ENCODE data around the gene FAM168B.

Gene FAM168B

DNA sequence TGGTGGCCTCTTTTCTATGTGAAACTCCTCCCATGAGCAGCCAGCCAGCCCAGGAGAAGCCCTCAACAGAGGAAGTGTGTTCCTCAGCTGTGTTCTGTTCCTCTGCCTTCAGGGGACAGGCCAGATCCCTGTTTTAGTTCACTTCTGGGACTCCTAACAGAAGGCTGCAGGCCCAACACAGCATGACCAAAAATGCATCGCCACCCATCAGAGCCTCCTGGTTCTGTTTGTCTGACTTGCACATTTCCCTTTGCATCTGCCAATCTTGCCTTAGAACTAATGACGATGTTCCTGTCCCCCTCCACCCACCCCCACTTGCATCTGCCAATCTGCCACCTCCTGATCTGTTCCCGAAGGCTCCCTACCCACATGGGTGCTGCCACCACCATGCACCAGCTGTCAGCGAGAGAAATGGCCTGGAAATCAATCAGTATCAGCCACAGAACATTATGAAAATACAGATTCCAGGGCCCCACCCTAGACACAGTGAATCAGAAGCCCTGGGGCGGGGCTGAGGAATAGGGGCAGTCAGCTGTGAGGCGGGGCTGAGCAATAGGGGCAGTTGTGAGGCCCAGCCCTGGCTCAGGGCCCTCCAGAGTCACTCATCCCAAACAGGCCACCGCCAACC, 51.0 kb downstream of the FAM168B start:
- Histone ChIP-seq H3K36me3 (ENCODE audit: insufficient read depth, low read length) (peaks cover 3% of the 10 kb centered on the region), H3K9me3 (ENCODE audit: low read length) (no peaks in the 10 kb centered on the region), H3K27me3 (ENCODE audit: control insufficient read depth in 1 of 2, insufficient read depth in 2 of 2, low read length in 2 of 2) (no peaks in the 10 kb centered on the region), H3K9ac (ENCODE audit: low read length) (no peak overlapping the region), H3K4me1 (ENCODE audit: insufficient read depth, low read length) (peaks cover 14% of the 10 kb centered on the region), H3K27ac (ENCODE audit: low read depth, low read length) (no peak overlapping the region), H3K4me3 (ENCODE audit: low read depth in 1 of 2, low read length in 2 of 2) (no peak overlapping the region)

DNA sequence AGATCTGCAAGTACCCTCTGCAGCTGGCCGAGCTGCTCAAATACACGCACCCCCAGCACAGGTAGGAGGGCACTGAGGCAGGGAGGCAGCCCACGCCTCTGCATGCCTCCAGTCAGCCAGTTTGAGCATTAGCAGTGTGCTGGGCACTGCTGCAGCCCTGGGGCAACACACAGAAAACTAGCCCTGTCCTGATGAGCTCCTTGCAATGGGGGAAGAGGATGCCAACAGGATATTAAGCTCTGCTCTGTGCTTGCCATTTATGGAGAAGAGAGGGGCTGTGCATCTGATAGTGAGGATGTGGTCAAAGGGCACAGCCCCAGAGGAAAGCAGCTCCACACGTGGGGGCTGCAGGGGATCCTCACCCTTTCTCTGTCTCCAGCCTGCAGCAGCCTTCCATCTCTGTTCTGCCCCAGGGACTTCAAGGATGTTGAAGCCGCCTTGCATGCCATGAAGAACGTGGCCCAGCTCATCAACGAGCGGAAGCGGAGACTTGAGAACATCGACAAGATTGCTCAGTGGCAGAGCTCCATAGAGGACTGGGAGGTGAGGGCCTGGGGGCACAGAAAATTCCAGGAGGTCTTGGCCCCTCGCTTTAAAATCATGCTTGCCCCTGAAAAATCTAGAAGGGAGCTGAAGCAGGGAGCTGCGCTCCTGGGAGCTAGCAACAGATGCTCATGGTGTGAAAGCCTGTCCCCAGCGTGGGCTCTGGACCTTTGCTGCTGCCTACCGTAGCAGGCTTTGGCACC, 51.7 kb downstream of the FAM168B start:
- Histone ChIP-seq H3K27me3 (ENCODE audit: control insufficient read depth in 1 of 2, insufficient read depth in 2 of 2, low read length in 2 of 2) (no peaks in the 10 kb centered on the region), H3K9ac (ENCODE audit: low read length) (no peak overlapping the region), H3K4me3 (ENCODE audit: low read depth in 1 of 2, low read length in 2 of 2) (no peak overlapping the region), H3K4me1 (ENCODE audit: insufficient read depth, low read length) (peaks cover 14% of the 10 kb centered on the region), H3K9me3 (ENCODE audit: low read length) (no peaks in the 10 kb centered on the region), H3K36me3 (ENCODE audit: insufficient read depth, low read length) (no peaks in the 10 kb centered on the region), H3K27ac (ENCODE audit: low read depth, low read length) (peak overlapping the region; percentile 31)

DNA sequence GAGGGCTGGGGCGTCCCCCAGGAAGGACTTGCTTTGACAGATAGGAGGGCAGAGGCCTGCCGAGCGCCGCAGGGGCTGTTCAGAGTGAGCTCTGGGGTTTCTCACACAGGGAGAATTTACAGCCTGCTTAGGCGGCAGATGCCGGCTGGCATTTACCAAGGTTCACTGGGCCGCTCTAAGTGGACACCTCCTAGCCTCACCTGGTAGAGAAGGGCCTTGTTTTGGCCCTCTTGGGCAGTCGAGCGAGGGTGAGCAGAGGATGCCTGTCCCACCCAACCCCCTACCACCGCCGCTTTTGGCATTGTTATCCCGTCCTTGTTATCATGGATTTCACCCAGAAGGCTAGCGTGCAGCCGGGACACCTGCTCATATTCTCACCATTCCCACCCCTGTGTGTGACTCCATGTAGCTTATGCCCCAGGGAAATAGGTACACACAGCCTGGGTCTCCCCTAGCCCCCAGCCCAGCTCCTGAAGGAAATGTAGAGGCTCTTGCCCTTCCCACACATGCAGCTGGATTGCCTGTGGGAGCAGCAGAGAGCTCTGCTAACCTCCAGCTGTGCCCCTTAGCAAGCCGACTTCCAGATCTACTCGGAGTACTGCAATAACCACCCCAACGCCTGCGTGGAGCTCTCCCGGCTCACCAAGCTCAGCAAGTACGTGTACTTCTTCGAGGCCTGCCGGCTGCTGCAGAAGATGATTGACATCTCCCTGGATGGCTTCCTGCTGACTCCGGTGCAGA, 52.4 kb downstream of the FAM168B start:
- H3K36me3 ChIP-seq (ENCODE audit: insufficient read depth, low read length) = no peaks in the 10 kb centered on the region
- no peaks in the 10 kb centered on the region for H3K9me3 ChIP-seq (ENCODE audit: low read length)
- H3K4me3 ChIP-seq (ENCODE audit: low read depth in 1 of 2, low read length in 2 of 2) = no peak overlapping the region
- H3K27ac ChIP-seq (ENCODE audit: low read depth, low read length) = peak overlapping the region; percentile 31
- H3K27me3 ChIP-seq (ENCODE audit: control insufficient read depth in 1 of 2, insufficient read depth in 2 of 2, low read length in 2 of 2) = no peaks in the 10 kb centered on the region
- no peak overlapping the region for H3K9ac ChIP-seq (ENCODE audit: low read length)
- peaks cover 19% of the 10 kb centered on the region for H3K4me1 ChIP-seq (ENCODE audit: insufficient read depth, low read length)

DNA sequence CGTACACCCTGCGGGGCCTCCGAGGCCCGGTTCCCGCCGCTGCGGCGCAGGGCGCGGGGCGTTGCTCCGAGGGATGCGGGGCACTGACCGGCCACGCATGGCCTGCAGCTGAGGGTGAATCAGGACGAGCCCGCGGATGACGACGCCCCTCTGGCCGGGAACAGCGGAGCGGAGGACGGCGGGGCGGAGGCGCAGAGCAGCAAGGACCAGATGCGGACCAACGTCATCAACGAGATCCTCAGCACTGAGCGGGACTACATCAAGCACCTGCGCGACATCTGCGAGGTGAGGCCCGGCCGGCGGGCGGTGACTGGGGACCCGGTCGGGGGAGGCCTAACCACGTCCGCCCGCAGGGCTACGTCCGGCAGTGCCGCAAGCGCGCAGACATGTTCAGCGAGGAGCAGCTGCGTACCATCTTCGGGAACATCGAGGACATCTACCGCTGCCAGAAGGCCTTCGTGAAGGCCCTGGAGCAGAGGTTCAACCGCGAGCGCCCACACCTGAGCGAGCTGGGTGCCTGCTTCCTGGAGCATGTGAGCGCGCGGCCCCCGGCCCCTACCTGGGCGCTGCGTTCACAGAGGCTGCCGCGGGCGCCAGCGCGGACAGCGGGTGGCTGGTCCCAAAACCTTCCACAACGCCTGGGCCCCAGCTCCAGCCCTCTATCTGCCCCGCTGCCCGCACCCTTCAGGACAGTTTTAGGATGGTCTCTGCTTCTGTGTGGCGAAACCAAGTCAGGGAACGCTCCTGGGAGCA, 53.2 kb downstream of the FAM168B start:
- Histone ChIP-seq H3K9me3 (ENCODE audit: low read length) (no peaks in the 10 kb centered on the region), H3K4me1 (ENCODE audit: insufficient read depth, low read length) (peaks cover 20% of the 10 kb centered on the region), H3K36me3 (ENCODE audit: insufficient read depth, low read length) (no peaks in the 10 kb centered on the region), H3K27me3 (ENCODE audit: control insufficient read depth in 1 of 2, insufficient read depth in 2 of 2, low read length in 2 of 2) (no peaks in the 10 kb centered on the region), H3K9ac (ENCODE audit: low read length) (no peak overlapping the region), H3K27ac (ENCODE audit: low read depth, low read length) (no peak overlapping the region), H3K4me3 (ENCODE audit: low read depth in 1 of 2, low read length in 2 of 2) (no peak overlapping the region)

DNA sequence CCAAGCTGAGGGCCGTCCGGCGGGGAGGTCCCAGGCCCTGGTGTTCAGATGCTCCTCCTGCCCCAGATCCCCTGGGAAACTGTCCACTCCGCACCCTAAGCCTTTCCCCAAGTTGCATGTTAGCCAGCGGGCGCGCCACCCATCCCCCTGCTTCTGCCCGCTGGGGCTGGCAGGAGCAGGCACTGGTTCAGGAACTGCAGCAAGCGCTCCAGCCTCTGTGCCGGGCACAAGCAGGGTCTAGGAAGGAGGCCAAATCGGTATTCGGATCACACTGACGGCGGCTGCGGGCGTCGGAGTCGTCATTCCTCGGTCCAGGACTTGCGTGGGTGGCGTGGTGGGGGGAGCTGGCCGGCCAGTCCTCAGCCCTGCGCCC, 53.7 kb downstream of the FAM168B start:
- H3K4me1 ChIP-seq (ENCODE audit: insufficient read depth, low read length) = peaks cover 20% of the 10 kb centered on the region

DNA sequence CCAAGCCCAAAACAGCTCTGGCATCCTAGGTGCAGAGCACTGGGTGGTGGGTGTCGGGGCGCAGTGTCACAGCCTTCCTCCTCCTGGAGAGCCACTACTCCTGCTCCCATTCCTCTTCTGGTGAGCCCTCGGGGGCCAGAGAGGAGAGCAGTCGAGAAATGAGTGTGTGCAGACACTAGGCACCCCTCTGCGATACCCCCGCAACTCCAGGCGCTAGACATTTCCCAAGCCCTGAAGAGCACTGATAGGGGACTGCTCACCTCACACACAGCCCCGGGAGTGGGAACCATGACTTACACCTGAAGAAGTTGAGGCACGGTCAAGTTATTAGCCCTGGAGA, 54.2 kb downstream of the FAM168B start:
- Histone ChIP-seq H3K27ac (ENCODE audit: low read depth, low read length) (no peak overlapping the region), H3K27me3 (ENCODE audit: control insufficient read depth in 1 of 2, insufficient read depth in 2 of 2, low read length in 2 of 2) (no peaks in the 10 kb centered on the region), H3K4me3 (ENCODE audit: low read depth in 1 of 2, low read length in 2 of 2) (no peak overlapping the region), H3K36me3 (ENCODE audit: insufficient read depth, low read length) (no peaks in the 10 kb centered on the region), H3K4me1 (ENCODE audit: insufficient read depth, low read length) (peaks cover 20% of the 10 kb centered on the region), H3K9me3 (ENCODE audit: low read length) (no peaks in the 10 kb centered on the region), H3K9ac (ENCODE audit: low read length) (no peak overlapping the region)

More for the DNA sequence above, 53.7 kb downstream of the FAM168B start:
- Histone ChIP-seq H3K9me3 (ENCODE audit: low read length) (no peaks in the 10 kb centered on the region), H3K9ac (ENCODE audit: low read length) (no peak overlapping the region), H3K36me3 (ENCODE audit: insufficient read depth, low read length) (no peaks in the 10 kb centered on the region), H3K27me3 (ENCODE audit: control insufficient read depth in 1 of 2, insufficient read depth in 2 of 2, low read length in 2 of 2) (no peaks in the 10 kb centered on the region), H3K27ac (ENCODE audit: low read depth, low read length) (no peak overlapping the region), H3K4me3 (ENCODE audit: low read depth in 1 of 2, low read length in 2 of 2) (no peak overlapping the region)

DNA sequence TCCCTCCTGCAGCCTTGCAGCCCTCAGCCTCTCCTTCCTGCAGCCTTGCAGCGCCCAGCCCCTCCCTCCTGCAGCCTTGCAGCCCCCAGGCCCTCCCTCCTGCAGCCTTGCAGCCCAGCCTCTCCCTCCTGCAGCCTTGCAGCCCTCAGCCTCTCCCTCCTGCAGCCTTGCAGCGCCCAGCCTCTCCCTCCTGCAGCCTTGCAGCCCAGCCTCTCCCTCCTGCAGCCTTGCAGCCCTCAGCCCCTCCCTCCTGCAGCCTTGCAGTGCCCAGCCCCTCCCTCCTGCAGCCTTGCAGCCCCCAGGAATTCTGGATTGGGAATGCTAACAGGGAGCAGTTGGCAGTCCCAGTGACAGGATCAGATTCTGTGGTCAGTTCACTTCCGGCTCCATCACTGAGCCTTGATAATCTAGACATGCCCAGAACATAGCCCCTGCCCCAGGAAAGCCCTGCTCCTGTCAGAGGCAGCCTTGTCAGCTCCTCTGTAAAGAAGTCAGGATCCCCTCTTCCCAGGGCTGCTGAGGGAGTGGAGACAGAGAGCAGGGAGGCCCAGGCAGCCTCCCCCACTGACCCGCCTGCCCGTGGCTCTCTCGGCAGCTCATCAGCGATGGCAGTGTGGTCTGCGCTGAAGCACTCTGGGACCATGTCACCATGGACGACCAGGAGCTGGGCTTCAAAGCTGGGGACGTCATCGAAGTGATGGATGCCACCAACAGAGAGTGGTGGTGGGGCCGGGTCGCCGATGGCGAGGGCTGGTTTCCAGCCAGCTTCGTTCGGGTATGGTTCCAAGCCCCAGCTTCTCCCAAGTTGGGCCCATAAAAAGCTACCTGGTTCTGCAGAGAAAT, 54.8 kb downstream of the FAM168B start:
- Histone ChIP-seq H3K9me3 (ENCODE audit: low read length) (no peaks in the 10 kb centered on the region), H3K4me1 (ENCODE audit: insufficient read depth, low read length) (peaks cover 20% of the 10 kb centered on the region), H3K36me3 (ENCODE audit: insufficient read depth, low read length) (no peaks in the 10 kb centered on the region), H3K4me3 (ENCODE audit: low read depth in 1 of 2, low read length in 2 of 2) (no peak overlapping the region), H3K27ac (ENCODE audit: low read depth, low read length) (no peak overlapping the region), H3K9ac (ENCODE audit: low read length) (no peak overlapping the region), H3K27me3 (ENCODE audit: control insufficient read depth in 1 of 2, insufficient read depth in 2 of 2, low read length in 2 of 2) (no peaks in the 10 kb centered on the region)

DNA sequence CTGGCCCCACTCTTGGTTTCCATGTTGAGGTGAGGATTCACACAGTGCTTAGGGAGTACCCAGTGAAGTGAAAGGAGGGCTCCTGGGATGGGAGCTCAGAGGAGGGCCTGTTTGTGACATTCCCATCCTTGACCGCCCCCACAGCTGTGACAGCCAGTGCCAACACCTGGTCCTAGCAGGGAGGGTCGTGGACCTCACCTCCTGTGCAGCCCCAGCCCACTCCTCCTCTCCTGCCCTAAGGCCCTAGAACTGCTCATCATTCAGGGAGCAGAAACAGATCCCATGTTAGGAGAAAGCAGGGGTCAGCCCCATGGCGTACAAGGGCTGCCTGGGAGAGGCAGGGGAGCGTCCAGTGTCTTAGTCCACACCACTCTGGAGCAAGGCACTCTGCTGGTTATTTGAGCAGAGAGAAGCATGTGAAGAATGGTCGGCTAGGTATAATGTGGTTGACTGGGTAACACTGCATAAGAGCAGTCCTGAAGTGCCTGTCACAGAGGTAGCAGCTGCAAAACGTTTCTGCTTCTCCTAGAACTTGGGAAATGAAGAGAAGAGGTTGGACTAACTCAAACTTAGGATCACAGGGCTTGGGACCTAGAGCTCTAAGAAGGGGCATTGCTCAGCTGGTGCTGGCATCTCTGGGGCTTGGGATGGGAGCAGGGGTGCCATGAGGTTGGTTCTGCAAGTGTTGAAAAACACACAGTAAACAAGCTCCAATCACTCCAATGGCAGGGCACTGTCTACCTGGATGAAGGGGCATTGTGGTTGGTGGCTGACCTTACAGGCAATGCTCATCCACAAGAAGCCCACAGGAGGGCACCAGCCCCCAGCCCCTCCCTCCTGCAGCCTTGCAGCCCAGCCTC, 55.6 kb downstream of the FAM168B start:
- peaks cover 20% of the 10 kb centered on the region for H3K4me1 ChIP-seq (ENCODE audit: insufficient read depth, low read length)
- no peak overlapping the region for H3K27ac ChIP-seq (ENCODE audit: low read depth, low read length)
- no peak overlapping the region for H3K4me3 ChIP-seq (ENCODE audit: low read depth in 1 of 2, low read length in 2 of 2)
- H3K27me3 ChIP-seq (ENCODE audit: control insufficient read depth in 1 of 2, insufficient read depth in 2 of 2, low read length in 2 of 2) = no peaks in the 10 kb centered on the region
- H3K36me3 ChIP-seq (ENCODE audit: insufficient read depth, low read length) = no peaks in the 10 kb centered on the region
- H3K9ac ChIP-seq (ENCODE audit: low read length) = no peak overlapping the region
- no peaks in the 10 kb centered on the region for H3K9me3 ChIP-seq (ENCODE audit: low read length)

DNA sequence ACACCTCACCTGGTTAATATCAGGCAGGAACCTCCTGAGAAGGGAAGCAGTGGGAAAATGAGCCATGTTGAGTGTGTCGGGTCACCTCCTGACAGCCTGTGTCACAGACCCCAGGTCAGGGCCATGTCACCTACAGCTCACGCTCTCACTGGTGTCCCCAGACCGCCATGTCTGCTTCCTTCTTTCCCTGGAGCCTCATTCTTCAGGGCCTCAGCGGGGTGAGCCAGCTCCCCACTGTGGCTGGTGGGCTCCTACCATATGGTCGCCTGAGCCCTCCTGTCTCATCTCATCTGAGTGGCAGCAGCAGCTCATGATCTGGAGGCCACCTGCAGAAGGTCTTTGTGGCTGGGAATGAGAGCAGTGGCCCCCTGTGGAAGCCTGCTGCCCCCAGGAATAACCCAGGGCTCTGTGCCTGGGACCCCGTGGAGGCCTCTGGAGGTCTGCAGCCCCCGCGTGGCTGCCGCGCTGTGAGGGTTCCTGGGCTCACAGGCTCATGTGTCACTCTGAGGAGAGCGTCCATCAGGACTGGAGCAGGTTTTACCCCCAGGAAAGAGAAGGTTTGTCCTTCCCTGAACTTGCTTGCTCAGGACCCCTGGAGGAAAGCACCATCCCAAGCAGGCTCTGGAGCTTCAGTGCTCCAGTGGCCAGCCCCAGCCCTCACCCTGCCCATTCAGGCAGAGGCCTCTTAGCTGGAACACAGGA, 56.4 kb downstream of the FAM168B start:
- no peak overlapping the region for H3K4me3 ChIP-seq (ENCODE audit: low read depth in 1 of 2, low read length in 2 of 2)
- no peaks in the 10 kb centered on the region for H3K27me3 ChIP-seq (ENCODE audit: control insufficient read depth in 1 of 2, insufficient read depth in 2 of 2, low read length in 2 of 2)
- no peak overlapping the region for H3K27ac ChIP-seq (ENCODE audit: low read depth, low read length)
- no peaks in the 10 kb centered on the region for H3K36me3 ChIP-seq (ENCODE audit: insufficient read depth, low read length)
- no peak overlapping the region for H3K9ac ChIP-seq (ENCODE audit: low read length)
- H3K4me1 ChIP-seq (ENCODE audit: insufficient read depth, low read length) = peaks cover 19% of the 10 kb centered on the region
- H3K9me3 ChIP-seq (ENCODE audit: low read length) = no peaks in the 10 kb centered on the region

DNA sequence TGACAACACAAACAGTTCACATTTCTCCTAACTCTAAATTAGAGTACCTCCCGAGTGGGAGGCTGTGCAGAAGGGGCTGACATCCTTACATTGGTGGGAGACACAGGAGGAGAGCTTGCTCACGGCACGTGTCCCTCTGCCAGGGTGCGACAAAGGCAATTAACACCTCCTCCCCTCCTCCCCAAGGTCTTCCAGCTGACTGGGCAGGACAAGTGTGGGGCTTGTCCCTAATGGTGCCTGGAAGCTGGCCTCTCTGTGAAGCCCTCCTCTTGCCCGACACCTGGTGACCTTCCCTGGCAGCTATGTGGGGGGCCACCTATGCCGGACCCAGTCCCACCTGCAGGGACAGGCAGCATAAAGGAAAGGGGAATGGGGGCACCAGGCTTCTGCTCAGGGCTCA, 57.0 kb downstream of the FAM168B start:
- Histone ChIP-seq H3K27me3 (ENCODE audit: control insufficient read depth in 1 of 2, insufficient read depth in 2 of 2, low read length in 2 of 2) (no peaks in the 10 kb centered on the region), H3K9ac (ENCODE audit: low read length) (no peak overlapping the region)

More for the DNA sequence above, 57.0 kb downstream of the FAM168B start:
- H3K4me1 ChIP-seq (ENCODE audit: insufficient read depth, low read length) = peaks cover 13% of the 10 kb centered on the region
- H3K9me3 ChIP-seq (ENCODE audit: low read length) = no peaks in the 10 kb centered on the region
- H3K36me3 ChIP-seq (ENCODE audit: insufficient read depth, low read length) = no peaks in the 10 kb centered on the region
- no peak overlapping the region for H3K27ac ChIP-seq (ENCODE audit: low read depth, low read length)
- peak overlapping the region in 1 of 2 donors; percentile 59 for H3K4me3 ChIP-seq (ENCODE audit: low read depth in 1 of 2, low read length in 2 of 2)
